ENCODE measurements around the gene GPATCH3.

DNA sequence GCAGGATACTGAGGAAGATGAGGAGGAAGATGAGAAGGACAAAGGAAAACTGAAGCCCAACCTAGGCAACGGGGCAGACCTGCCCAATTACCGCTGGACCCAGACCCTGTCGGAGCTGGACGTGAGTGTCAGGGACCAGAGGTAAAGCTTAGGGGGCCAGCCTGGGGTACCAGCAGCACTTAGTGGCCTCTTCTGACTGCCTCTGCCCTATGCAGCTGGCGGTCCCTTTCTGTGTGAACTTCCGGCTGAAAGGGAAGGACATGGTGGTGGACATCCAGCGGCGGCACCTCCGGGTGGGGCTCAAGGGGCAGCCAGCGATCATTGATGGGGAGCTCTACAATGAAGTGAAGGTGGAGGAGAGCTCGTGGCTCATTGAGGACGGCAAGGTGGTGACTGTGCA is 42.4 kb upstream of the GPATCH3 start:
- no peak for TF ChIP-seq EZH2 (IDR thresholded peaks at IDR 0.05; ENCODE audit: insufficient read depth, poor library complexity, severe bottlenecking)
- no peak for TF ChIP-seq EZH2phosphoT487 (IDR thresholded peaks at IDR 0.05; ENCODE audit: insufficient read depth, low read depth)

All from GM23248 (cell line).